HG03060 (cell line): ENCODE results near the gene MICAL1.
"Not testable (repeated sequence)": the region's sequence is repeated elsewhere in the genome, so short reads cannot be mapped to it uniquely, and the experiment has no call there.

Experiments used
- ATAC-seq: cut with Tn5 transposase; IDR thresholded peaks from one replicate; pipeline ENCODE4 v1.9.1; 2021; ENCODE audit warnings: low read depth, moderate number of reproducible peaks; ENCODE audit not compliant: unreplicated experiment

Gene MICAL1

GRCh38 chr6:109477184-109477583 is 21.6 kb upstream of the MICAL1 start:
- ATAC-seq, result no peak

GRCh38 chr6:109475625-109476024 is 20.1 kb upstream of the MICAL1 start:
- ATAC-seq, result no peak

GRCh38 chr6:109474995-109475394 is 19.4 kb upstream of the MICAL1 start:
- ATAC-seq, result no peak

DNA sequence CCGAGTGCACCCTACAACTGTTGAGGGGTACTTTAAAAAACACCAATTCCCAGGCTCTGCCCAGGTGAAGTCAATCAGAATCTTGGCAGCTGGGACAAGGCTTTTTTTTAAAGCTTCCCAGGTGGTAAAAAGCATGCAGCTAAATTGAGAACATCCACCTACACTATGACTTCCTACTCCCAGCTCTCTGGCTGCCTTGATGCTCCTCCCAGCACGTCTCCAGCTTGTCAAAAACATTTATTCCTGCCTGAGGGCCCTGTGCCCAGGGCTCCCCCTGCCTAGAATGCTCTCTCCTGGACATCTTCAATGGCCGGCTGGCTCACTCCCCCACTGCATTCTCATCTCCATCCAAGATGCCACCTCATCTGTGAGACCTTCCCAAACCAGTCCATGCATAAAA is 17.5 kb upstream of the MICAL1 start:
- ATAC-seq, result no peak

GRCh38 chr6:109472132-109472995 is 16.8 kb upstream of the MICAL1 start:
- no peak for ATAC-seq

- ATAC-seq, result no peak
These were observed 15.7 kb upstream of the MICAL1 start for GRCh38 chr6:109471105-109471810.

DNA sequence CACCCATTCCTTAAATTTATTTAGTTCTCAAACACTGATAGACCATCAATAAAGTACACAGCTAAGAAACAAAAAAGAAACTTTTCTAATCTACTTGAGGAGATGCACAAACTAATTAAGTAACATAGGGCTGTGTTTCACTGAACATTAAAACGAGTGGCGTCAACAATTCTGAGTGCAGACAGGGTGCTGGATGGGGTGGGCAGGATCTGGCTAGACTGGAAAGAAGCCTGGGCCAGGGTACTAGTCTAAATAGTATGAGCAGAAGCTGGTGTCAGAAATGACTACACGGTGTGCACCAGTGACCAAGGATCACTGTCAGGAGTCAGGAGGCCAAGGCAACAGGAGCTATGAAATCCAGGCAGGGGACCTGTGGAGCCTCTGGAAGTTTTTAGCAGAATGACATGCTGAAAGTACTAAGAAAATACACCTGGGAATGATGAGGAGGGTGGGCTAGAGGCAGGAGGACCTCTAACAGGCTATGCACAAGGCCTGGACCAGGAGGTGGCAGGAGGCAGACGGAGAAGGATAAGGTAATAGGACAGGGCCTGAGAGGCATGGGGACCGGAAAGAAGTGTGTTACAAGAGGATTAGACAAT is 14.1 kb upstream of the MICAL1 start:
- no peak for ATAC-seq

- ATAC-seq, result no peak
These were observed 12.1 kb upstream of the MICAL1 start for GRCh38 chr6:109467696-109468095.

DNA sequence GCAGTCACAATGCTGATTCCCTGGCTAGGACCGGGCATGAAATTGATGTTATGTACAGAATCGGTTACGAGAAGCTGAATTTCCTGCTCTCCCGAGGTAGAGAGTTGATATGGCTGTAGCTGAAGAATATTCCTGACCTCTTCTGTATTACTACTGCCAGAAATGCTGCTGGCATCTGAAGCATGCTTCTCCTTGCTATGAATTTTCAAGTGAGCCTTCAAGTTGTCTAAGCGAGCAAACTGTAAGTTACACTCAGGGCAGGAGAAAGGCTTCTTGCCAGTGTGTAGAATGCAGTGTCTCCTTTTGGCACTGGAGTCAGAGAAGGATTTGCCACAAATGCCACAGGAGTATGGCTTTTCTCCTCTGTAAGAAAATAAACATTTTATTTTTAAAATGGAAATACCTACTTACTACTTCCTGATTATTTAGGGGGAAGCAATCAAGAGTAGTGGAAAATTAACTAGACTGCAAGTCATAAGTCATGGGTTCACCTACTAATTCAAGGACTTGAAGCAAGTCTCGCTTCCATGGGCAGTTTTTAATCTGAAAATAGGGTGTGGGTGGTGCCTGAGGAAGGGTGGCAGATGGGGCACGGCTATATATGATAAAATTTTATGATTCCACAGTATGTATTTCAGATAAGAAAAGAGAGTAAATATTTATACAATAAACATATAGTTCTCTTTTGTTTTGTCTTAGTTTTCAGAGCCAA is 10.8 kb upstream of the MICAL1 start:
- ATAC-seq, result no peak

DNA sequence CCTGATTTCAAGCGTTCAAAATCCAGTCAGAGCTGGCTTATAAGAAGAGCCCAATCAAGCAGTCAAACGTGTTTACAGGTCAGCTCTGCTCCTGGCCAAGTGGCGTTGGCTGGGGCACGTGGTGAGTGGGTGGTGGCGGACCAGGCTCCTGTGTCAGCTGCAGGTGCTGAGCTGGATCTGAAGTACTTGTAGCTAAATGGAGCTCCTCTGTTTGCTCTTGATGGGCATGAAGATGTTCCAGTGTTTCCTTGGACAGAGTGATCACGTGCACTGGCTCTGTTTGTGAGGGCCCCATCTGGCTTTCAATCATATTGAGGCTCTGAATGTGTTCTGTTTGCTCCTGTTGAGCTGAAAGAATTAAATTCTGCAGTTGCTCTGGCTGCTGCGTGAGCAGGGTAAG is 10.2 kb upstream of the MICAL1 start:
- no peak for ATAC-seq

DNA sequence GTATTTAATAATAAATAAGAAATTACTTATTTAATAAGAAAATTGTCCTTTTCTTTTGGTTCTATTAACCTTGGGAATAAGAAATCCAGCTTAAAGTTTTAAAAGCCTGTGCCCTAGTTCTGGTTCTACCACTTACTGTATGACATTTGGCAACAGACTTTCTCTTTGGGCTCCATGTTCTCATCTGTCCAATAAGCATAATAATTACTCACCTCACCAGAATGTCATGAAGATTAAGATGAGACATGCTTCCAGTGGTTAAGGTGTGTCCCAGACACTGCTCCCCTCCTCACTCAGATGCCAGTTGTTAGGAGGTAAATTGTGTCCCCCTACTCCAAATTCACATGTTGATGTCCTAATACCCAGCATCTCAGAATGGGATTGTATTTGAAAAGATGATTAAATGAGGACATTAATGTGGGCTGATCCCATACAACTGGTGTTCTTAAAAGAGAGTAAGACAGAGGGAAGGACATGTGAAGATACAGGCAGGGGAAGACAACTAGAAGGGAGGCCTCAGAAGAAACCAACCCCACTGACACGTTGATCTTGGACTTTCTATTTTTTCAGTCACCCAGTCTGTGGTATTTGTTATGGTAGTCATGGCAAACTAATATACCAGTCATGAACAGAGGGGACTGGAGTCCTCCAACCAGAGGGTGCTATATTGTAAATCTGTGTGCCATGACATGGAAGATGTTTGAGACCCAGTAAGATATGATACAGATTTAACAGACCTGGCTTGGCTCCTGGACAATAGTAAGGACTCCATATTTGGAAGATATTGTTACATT is 6.4 kb upstream of the MICAL1 start:
- ATAC-seq, result no peak

DNA sequence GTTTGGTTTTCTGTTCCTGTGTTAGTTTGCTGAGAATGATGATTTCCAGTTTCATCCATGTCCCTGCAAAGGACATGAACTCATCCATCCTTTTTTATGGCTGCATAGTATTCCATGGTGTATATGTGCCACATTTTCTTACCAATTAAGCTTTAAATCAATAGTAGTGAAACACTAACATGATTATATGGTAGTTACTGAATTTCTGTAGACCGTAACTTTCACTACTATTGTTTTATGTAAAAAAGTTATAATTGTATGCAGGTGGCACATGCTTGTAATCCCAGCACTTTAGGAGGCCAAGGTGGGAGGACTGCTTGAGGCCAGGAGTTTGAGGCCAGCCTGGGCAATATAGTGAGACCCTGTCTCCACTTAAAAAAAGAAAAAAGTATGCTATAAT is 5.6 kb upstream of the MICAL1 start:
- ATAC-seq, result not testable (repeated sequence)

DNA sequence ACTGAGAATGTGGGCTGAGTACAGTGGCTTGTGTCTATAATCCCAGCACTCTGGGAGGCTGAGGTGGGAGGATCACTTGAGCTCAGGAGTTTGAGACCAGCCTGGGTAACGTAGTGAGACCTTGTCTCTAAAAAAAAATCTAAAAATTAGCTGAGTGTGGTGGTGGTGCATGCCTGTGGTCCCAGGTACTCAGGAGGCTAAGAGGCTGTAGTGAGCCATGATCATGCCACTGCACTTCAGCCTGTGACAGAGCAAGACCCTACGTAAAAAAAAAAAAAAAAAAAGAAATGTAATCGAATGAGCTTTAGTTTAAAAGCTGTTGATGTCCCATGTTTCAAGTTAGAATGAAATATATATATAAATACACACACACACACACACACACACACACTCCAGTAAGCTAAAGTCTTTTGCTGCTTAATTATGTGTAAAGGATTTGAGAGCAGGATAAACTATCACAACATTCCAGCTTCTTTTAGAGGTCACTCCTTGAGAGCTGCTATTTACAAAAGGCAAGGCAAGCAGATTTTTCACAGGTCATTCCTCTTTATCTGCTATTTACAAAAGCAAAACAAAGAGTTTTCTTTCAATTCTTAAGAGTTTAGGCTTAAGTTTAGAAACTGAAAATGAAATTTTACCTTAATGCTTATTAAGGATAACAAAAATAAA is 4.7 kb upstream of the MICAL1 start:
- no peak for ATAC-seq

GRCh38 chr6:109458774-109459531 is 3.4 kb upstream of the MICAL1 start:
- ATAC-seq, result peak; percentile 29

DNA sequence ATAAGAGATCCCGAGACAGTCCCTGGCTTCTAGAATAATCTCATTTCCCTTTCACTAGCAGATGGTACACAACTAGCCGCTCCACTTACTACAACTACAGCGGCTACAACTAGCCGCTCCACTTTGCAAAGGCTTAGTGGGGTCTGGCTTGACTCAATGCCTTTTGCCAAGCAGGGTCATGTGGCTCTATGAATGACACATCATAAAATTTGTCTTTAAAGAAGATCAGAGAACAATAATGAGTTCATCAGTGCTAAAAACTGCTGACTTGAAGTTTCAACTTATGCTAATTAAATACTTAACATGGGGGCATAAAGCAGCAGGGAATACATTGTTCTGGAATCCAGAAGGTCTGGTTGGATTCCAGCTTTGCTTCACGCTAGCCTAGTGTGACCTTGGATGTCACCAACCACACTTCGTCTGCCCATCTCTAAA is 2.0 kb upstream of the MICAL1 start:
- ATAC-seq, result no peak

DNA sequence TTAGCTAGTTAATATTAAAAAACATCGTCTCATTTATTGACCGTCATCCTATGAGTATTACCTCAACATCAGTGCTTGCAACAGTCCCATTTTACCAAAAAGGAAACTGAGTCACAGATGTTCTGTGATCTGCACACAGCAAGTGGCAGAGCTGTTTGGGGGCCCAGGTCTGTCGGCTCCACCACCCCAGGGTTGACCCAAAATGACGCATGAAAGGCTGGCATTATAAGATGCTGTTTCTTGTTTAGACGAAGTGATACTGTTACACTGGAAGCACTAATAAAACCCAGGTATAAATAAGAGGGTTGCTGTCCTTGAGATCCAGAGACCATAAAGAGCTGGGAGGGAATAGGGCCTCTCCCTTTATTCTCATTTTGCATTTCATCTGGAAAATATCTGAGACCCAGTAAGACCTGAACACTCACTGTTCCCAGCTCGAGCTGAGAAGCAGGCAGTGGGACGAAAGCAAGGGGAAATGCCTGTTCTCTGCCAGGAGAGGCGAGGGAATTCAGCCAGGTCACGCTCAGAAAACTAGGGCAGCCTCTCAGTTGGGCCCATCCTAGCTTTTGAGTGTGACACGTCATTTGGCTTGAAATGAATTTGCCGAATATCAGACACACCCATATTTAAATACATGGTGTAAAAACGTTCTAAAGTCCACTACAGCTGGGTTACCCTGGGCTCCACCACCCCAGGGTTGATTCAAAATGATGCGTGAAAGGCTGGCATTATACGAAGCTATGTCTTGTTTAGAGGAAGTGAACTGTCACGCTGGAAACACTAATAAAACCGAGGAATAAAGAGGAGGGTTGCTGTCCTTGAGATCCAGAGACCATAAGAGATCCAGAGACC is 1.4 kb upstream of the MICAL1 start:
- ATAC-seq, result no peak

GRCh38 chr6:109456111-109456583 is 575 bp upstream of the MICAL1 start:
- no peak for ATAC-seq
